ENCODE measurements around the gene HTRA2.

The HTRA2 gene

GRCh38 chr2:74562126-74562775 lies 32.5 kb downstream of the HTRA2 start:
- no peak for DNase-seq (ENCODE audit: low read depth)

GRCh38 chr2:74564222-74564621 lies 34.5 kb downstream of the HTRA2 start:
- no peak for DNase-seq (ENCODE audit: low read depth)

DNA sequence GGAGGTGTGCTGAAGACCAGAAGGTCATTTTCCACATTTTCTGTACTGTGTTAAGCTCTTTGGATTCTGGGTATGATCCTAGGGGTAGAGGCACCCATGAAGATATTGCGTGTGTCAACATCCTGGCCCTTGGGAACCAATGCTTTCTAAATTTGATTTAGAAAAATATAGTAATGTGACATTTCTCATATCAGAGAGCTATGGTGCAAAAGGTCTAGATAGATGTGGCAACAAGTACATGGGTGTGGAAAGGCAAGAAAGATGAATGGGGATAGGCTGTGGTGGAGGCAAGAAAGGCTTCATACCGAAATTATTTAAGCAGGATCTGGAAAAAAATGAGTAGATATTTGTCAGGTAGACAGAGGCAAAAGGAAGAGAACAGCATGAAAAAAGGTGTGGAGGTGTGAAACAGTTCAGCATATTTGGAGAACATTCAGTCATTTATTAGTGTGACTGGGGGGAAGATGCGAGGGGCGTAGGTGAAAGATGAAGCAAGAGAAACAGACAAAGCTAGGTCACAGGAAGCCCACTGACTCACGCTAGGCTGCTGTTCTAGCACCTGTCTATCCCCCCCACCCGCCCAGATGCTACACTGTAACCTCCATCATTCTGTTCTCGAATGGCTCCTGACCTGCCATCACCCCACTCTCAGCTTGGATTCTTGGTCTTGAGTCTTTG lies 36.5 kb downstream of the HTRA2 start:
- DNase-seq (ENCODE audit: low read depth) = no peak

DNA sequence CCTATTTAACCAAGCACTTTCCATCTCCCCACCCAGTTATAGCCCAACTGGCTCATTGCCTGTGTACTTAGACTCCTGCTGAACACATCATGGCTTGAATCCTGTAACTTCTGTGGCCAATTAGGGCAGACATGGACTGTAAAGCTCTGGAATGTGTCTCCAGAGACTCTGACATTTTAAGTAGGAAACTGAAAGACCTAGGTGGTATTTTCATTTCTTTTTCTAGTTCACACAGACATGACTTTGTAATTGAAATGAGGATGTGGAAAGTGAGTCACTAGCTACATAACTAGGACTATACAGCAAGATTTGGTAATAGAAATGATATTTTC lies 37.0 kb downstream of the HTRA2 start:
- no peak for DNase-seq (ENCODE audit: low read depth)

DNA sequence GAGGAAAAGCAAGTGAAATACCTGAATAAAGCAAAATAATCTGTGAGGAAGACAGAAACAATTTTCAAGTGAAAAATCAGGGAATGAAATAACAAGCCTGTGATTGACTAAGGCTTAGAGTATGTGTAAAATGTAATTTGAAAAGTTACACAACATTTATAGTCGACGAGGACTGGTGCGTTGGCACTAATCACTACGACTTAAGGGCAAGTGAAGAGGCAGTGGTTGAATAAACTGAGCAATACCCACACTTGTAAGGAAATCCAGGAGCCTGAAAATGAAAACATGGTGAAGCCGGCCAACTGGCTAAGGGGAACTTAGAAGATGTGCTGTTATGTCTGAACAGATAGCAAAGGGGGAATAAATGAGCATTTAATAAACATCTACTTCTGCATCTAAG lies 38.1 kb downstream of the HTRA2 start:
- no peak for DNase-seq (ENCODE audit: low read depth)

- no peak for DNase-seq (ENCODE audit: low read depth)
Measured at GRCh38 chr2:74569686-74570085, 40.0 kb downstream of the HTRA2 start.

DNA sequence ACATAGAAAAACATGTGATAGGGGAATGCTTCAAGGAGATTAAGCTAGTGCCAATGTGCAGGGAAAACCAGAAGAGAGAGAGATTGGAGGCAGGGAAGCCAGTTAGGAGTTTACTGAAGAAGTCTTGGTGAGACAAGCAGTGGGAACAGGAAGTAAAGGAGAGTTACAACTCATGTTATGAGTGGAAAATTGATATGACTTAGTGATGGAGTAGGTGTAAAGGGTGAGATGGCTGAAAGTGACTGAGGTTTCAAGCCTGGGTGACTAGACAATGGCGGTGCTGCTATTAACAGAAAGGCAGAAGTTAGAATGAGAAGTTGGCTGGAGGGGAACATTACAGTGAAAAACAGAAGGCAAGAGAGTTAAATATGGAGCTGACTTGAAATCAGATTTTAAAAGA lies 41.3 kb downstream of the HTRA2 start:
- DNase-seq (ENCODE audit: low read depth) = no peak

GRCh38 chr2:74572178-74572925 lies 42.6 kb downstream of the HTRA2 start:
- no peak for DNase-seq (ENCODE audit: low read depth)

- no peak for DNase-seq (ENCODE audit: low read depth)
Measured at GRCh38 chr2:74573747-74574562, 44.2 kb downstream of the HTRA2 start.

GRCh38 chr2:74575320-74575719 lies 45.6 kb downstream of the HTRA2 start:
- DNase-seq (ENCODE audit: low read depth) = no peak

- no peak for DNase-seq (ENCODE audit: low read depth)
Measured at GRCh38 chr2:74576211-74576862, 46.6 kb downstream of the HTRA2 start.

DNA sequence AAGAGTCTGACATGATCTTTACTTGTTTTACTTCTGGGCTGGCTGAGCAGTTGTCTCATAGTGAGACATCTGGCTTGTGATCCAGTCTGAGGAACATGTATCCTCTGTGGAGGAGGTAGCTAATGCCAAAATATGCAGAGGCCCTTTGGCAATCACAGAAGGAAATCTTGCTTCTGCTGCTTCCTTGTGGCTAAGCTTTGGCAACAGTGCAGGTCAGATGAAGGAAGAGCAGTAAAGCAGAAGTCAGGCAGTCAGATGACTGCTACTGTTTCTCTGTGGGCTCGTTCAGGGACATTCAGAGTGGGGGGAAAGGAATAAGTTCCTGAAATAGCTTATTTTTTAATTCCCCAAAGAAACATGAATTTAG lies 47.1 kb downstream of the HTRA2 start:
- no peak for DNase-seq (ENCODE audit: low read depth)

GRCh38 chr2:74577448-74577847 lies 47.7 kb downstream of the HTRA2 start:
- no peak for DNase-seq (ENCODE audit: low read depth)

GRCh38 chr2:74578408-74578807 lies 48.7 kb downstream of the HTRA2 start:
- DNase-seq (ENCODE audit: low read depth) = no peak

- no peak for DNase-seq (ENCODE audit: low read depth)
Measured at GRCh38 chr2:74581463-74581862, 51.7 kb downstream of the HTRA2 start.

- no peak for DNase-seq (ENCODE audit: low read depth)
Measured at GRCh38 chr2:74582184-74582583, 52.5 kb downstream of the HTRA2 start.
